Central memory CD8-positive, alpha-beta T cell (primary cell): ENCODE measurements around the gene CHST6.
"Not testable (repeated sequence)": the region's sequence is repeated elsewhere in the genome, so short reads cannot be mapped to it uniquely, and the experiment has no call there.

Source experiments
- ATAC-seq: fragments of 150-1000 bp; cut with Tn5 transposase; replicated peaks from 2 replicates; pipeline ENCODE4 v1.10.0; 2022; ENCODE audit warnings: mild to moderate bottlenecking, moderate FRiP score, moderate number of reproducible peaks; ENCODE audit not compliant: poor library complexity, severe bottlenecking; ENCODE audit errors: extremely low read depth
- DNase-seq, 2 donors: peaks; one replicate each; pipeline ENCODE4 v3.0.0; 2021; ENCODE audit warnings: low spot score in 2 of 2
- H3K27ac Mint-ChIP-seq: one replicate; pipeline ENCODE4 v1.8.0; 2022; ENCODE audit warnings: low read depth, mild to moderate bottlenecking, moderate library complexity, mixed read lengths
- H3K27me3 Mint-ChIP-seq: one replicate; pipeline ENCODE4 v1.8.0; 2022; ENCODE audit warnings: mixed read lengths
- H3K36me3 Mint-ChIP-seq: one replicate; pipeline ENCODE4 v1.8.0; 2022; ENCODE audit warnings: mild to moderate bottlenecking, moderate library complexity, mixed read lengths; ENCODE audit not compliant: insufficient read depth
- H3K4me1 Mint-ChIP-seq: one replicate; pipeline ENCODE4 v1.8.0; 2022; ENCODE audit warnings: mixed read lengths
- H3K4me3 Mint-ChIP-seq: one replicate; pipeline ENCODE4 v1.8.0; 2022; ENCODE audit warnings: mild to moderate bottlenecking, moderate library complexity, mixed read lengths
- H3K9me3 Mint-ChIP-seq: one replicate; pipeline ENCODE4 v1.8.0; 2022; ENCODE audit warnings: mixed read lengths

Gene CHST6

GRCh38 chr16:75527825-75528299 is 32.6 kb upstream of the CHST6 start:
- DNase-seq (no peak), ATAC-seq (no peak)
- no peaks in the 10 kb centered on the region for H3K27me3 Mint-ChIP-seq
- no peak overlapping the region for H3K27ac Mint-ChIP-seq
- H3K9me3 Mint-ChIP-seq: no peaks in the 10 kb centered on the region
- no peak overlapping the region for H3K4me3 Mint-ChIP-seq
- H3K4me1 Mint-ChIP-seq: no peaks in the 10 kb centered on the region
- no peaks in the 10 kb centered on the region for H3K36me3 Mint-ChIP-seq

- no peak overlapping the region for H3K4me3 Mint-ChIP-seq
- H3K36me3 Mint-ChIP-seq: no peaks in the 10 kb centered on the region
- ATAC-seq: no peak
- no peaks in the 10 kb centered on the region for H3K27me3 Mint-ChIP-seq
- H3K9me3 Mint-ChIP-seq: no peaks in the 10 kb centered on the region
- H3K4me1 Mint-ChIP-seq: no peaks in the 10 kb centered on the region
- no peak overlapping the region for H3K27ac Mint-ChIP-seq
- DNase-seq: no peak
Observed at GRCh38 chr16:75526032-75526790, 31.0 kb upstream of the CHST6 start.

DNA sequence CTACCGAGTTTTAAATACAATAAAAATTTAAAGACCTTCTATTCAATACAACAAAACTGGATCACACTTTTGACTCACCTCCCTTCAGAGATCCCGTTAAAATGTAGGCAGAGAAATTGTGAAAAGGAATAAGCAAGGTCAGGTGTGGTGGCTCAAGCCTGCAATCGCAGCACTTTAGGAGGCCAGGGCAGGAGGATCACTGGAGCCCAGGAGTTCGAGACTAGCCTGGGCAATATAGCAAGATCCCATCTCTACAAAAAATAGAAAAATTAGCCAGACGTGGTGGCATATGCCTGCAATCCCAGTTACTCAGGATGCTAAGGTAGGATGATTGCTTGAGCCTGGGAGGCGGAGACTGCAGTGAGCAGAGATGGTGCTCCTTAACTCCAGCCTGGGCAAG is 23.9 kb upstream of the CHST6 start:
- H3K4me1 Mint-ChIP-seq: peaks cover 22% of the 10 kb centered on the region
- no peak for ATAC-seq
- DNase-seq: no peak
- H3K27me3 Mint-ChIP-seq: no peaks in the 10 kb centered on the region
- H3K27ac Mint-ChIP-seq: no peak overlapping the region
- no peak overlapping the region for H3K4me3 Mint-ChIP-seq
- no peaks in the 10 kb centered on the region for H3K9me3 Mint-ChIP-seq
- peaks cover 9% of the 10 kb centered on the region for H3K36me3 Mint-ChIP-seq

DNA sequence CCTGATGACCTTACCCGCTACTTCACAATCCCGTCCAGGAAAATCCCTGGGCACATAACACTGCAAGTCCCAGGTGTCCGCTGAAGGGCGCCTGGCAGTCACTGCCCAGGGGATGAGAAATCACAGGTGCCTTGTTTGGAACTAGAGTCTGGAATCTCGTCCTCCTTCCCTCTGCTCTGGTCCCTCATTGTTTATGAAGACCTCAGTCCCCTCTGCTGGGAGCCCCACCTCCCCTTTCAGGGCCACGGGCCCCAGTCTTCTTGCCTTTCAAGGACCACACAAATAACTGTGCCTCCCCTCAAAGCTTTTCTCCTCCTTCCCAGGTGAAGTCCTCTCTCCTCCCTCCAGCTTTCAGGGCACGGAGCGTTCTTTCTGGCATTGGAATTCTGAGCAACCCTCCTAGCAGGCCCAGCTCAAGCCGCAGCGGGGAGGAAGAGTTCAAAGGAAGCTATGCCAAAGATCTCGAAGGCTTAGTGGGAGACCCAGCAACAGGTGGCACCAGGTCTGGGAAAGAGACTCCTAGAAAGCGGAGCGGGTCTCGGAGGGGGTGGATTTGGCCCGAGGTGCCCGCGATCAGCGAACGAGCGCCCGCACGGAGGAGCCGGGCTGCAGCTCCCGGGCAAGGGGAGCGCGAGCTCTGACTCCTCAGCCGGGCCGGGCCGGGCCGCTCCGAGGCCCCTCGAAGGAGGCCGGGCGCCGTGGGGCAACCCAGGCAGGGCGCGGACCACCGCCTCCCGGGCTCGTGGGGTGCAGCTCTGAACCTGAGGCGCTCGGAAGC is 21.1 kb upstream of the CHST6 start:
- peak; percentile 14 to 25 for DNase-seq
- ATAC-seq: peak; percentile 47
- not testable (repeated sequence) for H3K36me3 Mint-ChIP-seq, H3K27me3 Mint-ChIP-seq, H3K9me3 Mint-ChIP-seq
- H3K4me1 Mint-ChIP-seq: peaks cover 22% of the 10 kb centered on the region
- H3K4me3 Mint-ChIP-seq: peak overlapping the region; percentile 99
- H3K27ac Mint-ChIP-seq: peak overlapping the region; percentile 95

- H3K36me3 Mint-ChIP-seq: peaks cover 9% of the 10 kb centered on the region
- H3K9me3 Mint-ChIP-seq: no peaks in the 10 kb centered on the region
- H3K4me3 Mint-ChIP-seq: no peak overlapping the region
- no peaks in the 10 kb centered on the region for H3K27me3 Mint-ChIP-seq
- peaks cover 22% of the 10 kb centered on the region for H3K4me1 Mint-ChIP-seq
- ATAC-seq (no peak), DNase-seq (no peak)
- no peak overlapping the region for H3K27ac Mint-ChIP-seq
Observed at GRCh38 chr16:75514296-75514695, 19.1 kb upstream of the CHST6 start.

GRCh38 chr16:75506574-75506973 is 11.3 kb upstream of the CHST6 start:
- ATAC-seq (no peak), DNase-seq (no peak)
- no peaks in the 10 kb centered on the region for H3K4me1 Mint-ChIP-seq
- H3K27ac Mint-ChIP-seq: no peak overlapping the region
- H3K4me3 Mint-ChIP-seq: no peak overlapping the region
- H3K36me3 Mint-ChIP-seq: no peaks in the 10 kb centered on the region
- H3K27me3 Mint-ChIP-seq: peaks cover 9% of the 10 kb centered on the region
- H3K9me3 Mint-ChIP-seq: no peaks in the 10 kb centered on the region

DNA sequence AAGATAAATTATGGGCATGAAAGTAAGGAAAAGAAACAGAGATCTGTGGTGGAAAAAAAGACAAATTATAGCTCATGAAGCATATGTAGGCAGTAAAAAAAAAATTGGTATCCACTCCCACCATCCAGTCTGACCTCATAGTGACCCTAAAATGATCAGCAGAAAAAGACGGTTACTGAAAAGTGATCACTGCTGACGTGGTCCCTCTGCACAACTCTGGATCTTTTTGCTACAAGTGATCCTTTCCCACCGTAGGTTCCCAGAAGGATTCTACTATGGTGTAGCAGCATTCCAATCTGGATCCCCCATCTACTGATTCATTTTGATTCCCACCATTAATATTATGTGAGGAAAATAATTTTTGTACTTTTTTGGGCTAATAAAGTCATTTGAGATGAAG is 10.9 kb upstream of the CHST6 start:
- Mint-ChIP-seq H3K36me3 (no peaks in the 10 kb centered on the region), H3K27ac (no peak overlapping the region), H3K4me3 (no peak overlapping the region), H3K27me3 (peaks cover 9% of the 10 kb centered on the region), H3K4me1 (no peaks in the 10 kb centered on the region), H3K9me3 (no peaks in the 10 kb centered on the region)
- DNase-seq (no peak), ATAC-seq (no peak)

DNA sequence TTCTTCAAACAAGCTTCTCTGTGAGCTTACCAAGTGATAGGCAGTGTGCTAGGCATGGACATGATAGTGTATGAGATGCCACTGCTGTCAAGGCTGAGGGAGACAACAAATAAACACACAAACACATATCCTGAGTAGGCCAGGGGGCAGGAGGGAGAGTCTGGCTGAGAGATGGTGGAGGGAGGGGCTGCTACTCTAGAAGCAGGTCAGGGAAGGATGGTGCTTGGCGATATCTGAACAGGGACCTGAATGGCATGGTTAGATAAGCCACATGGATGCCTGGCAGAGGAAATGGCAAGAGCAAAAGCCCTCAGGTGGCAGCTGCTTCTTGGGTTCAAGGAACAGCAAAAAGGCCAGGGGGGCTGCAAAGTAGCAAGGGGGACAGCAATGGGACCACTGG is 8.6 kb upstream of the CHST6 start:
- Mint-ChIP-seq H3K36me3 (no peaks in the 10 kb centered on the region), H3K9me3 (no peaks in the 10 kb centered on the region), H3K27ac (no peak overlapping the region), H3K4me3 (no peak overlapping the region), H3K4me1 (no peaks in the 10 kb centered on the region), H3K27me3 (peaks cover 6% of the 10 kb centered on the region)
- no peak for ATAC-seq
- no peak for DNase-seq

GRCh38 chr16:75502916-75503605 is 7.8 kb upstream of the CHST6 start:
- no peak for ATAC-seq
- no peaks in the 10 kb centered on the region for H3K27me3 Mint-ChIP-seq
- H3K36me3 Mint-ChIP-seq: no peaks in the 10 kb centered on the region
- no peaks in the 10 kb centered on the region for H3K9me3 Mint-ChIP-seq
- H3K4me3 Mint-ChIP-seq: no peak overlapping the region
- H3K27ac Mint-ChIP-seq: no peak overlapping the region
- no peak for DNase-seq
- H3K4me1 Mint-ChIP-seq: no peaks in the 10 kb centered on the region

DNA sequence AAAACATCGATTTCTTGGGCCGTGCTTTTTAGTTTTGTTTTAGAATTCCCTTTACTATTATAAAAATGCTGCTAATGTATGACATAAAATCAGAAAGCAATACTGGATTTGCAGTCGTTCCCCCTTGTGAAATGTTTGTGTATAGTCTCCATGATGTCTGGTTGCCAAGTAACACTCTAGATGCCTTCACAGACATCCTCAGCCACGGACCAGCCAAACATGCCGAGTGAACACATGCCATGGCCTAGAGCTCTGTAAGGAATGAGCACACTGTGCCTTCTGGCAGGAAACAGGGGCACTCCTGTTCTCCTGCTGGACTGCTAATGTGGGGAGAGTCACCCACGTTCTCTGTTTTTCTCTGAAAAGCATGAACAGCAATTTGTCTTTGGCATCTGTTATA is 6.6 kb upstream of the CHST6 start:
- H3K4me1 Mint-ChIP-seq, H3K36me3 Mint-ChIP-seq, H3K27ac Mint-ChIP-seq, H3K27me3 Mint-ChIP-seq, ATAC-seq, H3K9me3 Mint-ChIP-seq, DNase-seq, H3K4me3 Mint-ChIP-seq: not testable (repeated sequence)

- H3K27me3 Mint-ChIP-seq: no peaks in the 10 kb centered on the region
- ATAC-seq (no peak), DNase-seq (no peak)
- no peaks in the 10 kb centered on the region for H3K4me1 Mint-ChIP-seq
- no peaks in the 10 kb centered on the region for H3K9me3 Mint-ChIP-seq
- no peak overlapping the region for H3K27ac Mint-ChIP-seq
- H3K36me3 Mint-ChIP-seq: no peaks in the 10 kb centered on the region
- H3K4me3 Mint-ChIP-seq: no peak overlapping the region
Observed at GRCh38 chr16:75501359-75501758, 6.1 kb upstream of the CHST6 start.

DNA sequence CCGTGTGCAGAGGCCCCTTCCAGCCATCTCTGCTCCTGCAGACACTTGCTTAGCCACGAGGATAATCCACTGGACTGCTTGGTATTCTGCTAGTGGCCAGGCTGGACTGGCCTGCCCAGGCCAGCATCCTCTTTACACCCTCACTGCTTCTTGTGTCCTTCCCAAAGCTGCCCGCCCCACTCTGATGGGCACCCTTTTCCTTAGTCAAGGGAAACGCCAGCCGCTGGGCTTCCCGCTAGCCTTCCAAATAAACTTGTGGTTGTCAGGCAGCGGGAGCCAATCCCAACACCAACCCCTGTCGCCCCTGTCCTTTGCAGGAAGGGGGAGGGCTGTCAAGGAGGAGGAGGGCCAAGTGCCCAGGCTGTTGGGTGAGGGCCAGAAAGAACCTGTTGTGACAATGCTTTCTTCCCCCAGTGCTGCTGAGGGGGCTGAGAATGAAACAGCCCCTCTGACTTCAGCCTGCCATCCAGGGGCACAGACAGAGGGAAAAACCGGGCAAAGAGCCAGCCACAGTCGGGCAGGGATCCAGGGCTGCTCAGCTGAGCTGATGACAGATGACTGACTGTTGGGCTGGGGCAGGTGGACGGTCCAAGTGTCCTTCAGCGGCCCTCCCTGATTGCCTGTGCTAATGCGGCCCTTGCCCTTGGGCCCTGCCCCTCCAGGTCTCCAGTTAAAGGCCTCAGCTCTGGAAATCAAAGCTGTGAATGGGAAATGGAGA is 3.5 kb upstream of the CHST6 start:
- ATAC-seq, H3K4me3 Mint-ChIP-seq, H3K9me3 Mint-ChIP-seq, H3K27me3 Mint-ChIP-seq, H3K36me3 Mint-ChIP-seq, H3K27ac Mint-ChIP-seq, H3K4me1 Mint-ChIP-seq, DNase-seq: not testable (repeated sequence)
